ENCODE measurements around the gene DPYD.
A peak's percentile ranks its signal among the peaks of the same experiment; 100 is the strongest.

Gene DPYD

GRCh38 chr1:97907886-97908285 lies 12.9 kb downstream of the DPYD start:
- DNase-seq: no peak

GRCh38 chr1:97906567-97907241 lies 14.1 kb downstream of the DPYD start:
- peak in 3 of 56 donors; percentile 1 to 57 (median 2) for DNase-seq

- DNase-seq: no peak
These were observed 15.5 kb downstream of the DPYD start for GRCh38 chr1:97905141-97905940.

- DNase-seq: no peak
These were observed 16.3 kb downstream of the DPYD start for GRCh38 chr1:97904534-97904933.

- no peak for DNase-seq
These were observed 17.2 kb downstream of the DPYD start for GRCh38 chr1:97903626-97904025.

GRCh38 chr1:97902067-97902466 lies 18.8 kb downstream of the DPYD start:
- no peak for DNase-seq

GRCh38 chr1:97901017-97901658 lies 19.7 kb downstream of the DPYD start:
- DNase-seq: no peak

- no peak for DNase-seq
These were observed 21.9 kb downstream of the DPYD start for GRCh38 chr1:97898948-97899347.

- DNase-seq: no peak
These were observed 25.6 kb downstream of the DPYD start for GRCh38 chr1:97895278-97895677.

GRCh38 chr1:97893844-97894243 lies 27.0 kb downstream of the DPYD start:
- DNase-seq: no peak

- no peak for DNase-seq
These were observed 34.6 kb downstream of the DPYD start for GRCh38 chr1:97886199-97886598.

GRCh38 chr1:97883823-97884222 lies 37.0 kb downstream of the DPYD start:
- no peak for DNase-seq

- no peak for DNase-seq
These were observed 43.5 kb downstream of the DPYD start for GRCh38 chr1:97877307-97877706.

- no peak for DNase-seq
These were observed 44.8 kb downstream of the DPYD start for GRCh38 chr1:97875996-97876395.

GRCh38 chr1:97870589-97870988 lies 50.2 kb downstream of the DPYD start:
- DNase-seq: no peak

- no peak for DNase-seq
These were observed 51.4 kb downstream of the DPYD start for GRCh38 chr1:97869441-97869840.

- no peak for DNase-seq
These were observed 53.7 kb downstream of the DPYD start for GRCh38 chr1:97867127-97867526.

GRCh38 chr1:97864615-97865014 lies 56.2 kb downstream of the DPYD start:
- DNase-seq: no peak

- no peak for DNase-seq
These were observed 67.6 kb downstream of the DPYD start for GRCh38 chr1:97853221-97853620.

GRCh38 chr1:97849345-97850340 lies 71.2 kb downstream of the DPYD start:
- DNase-seq: no peak

- no peak for DNase-seq
These were observed 75.0 kb downstream of the DPYD start for GRCh38 chr1:97845805-97846204.
